Heart right ventricle (tissue), 16 donors: ENCODE results near the gene SUPT6H. TPM values are rescaled to one million over a fixed set of nuclear protein-coding genes. Genes with fewer than 3 reads are reported as not detected.
A peak's percentile ranks its signal among the peaks of the same experiment; 100 is the strongest.
"Not testable (repeated sequence)": the region's sequence is repeated elsewhere in the genome, so short reads cannot be mapped to it uniquely, and the experiment has no call there.

Experiments
- ATAC-seq, 8 donors: fragments of 200-7000 bp; cut with Tn5 transposase; one replicate each; pipeline ENCODE4 v1.9.1; 2020; ENCODE audit warnings: mild to moderate bottlenecking in 8 of 8, moderate library complexity in 8 of 8, moderate number of reproducible peaks in 1 of 8
- DNase-seq, 2 donors: peaks; one replicate each; pipeline ENCODE4 v3.0.0-alpha.2; 2020
- H3K27ac ChIP-seq, 10 donors: fragments of 200-600 bp; sonication (generic) in 2 of 10; one replicate each; pipeline versions ENCODE4 v1.5.0 to v1.8.0; 2020 to 2022; ENCODE audit warnings: mild to moderate bottlenecking in 3 of 10
- H3K27me3 ChIP-seq, 7 donors: fragments of 200-600 bp; one replicate each; pipeline ENCODE4 v1.8.0; 2021 to 2022; ENCODE audit warnings: mild to moderate bottlenecking in 2 of 7
- H3K36me3 ChIP-seq, 9 donors: fragments of 200-600 bp; sonication (generic) in 1 of 9; one replicate each; pipeline versions ENCODE4 v1.5.0 to v1.8.0; 2020 to 2022; ENCODE audit warnings: mild to moderate bottlenecking in 2 of 9
- H3K4me1 ChIP-seq, 9 donors: fragments of 200-600 bp; sonication (generic) in 1 of 9; one replicate each; pipeline versions ENCODE4 v1.5.0 to v1.8.0; 2020 to 2022; ENCODE audit warnings: mild to moderate bottlenecking in 4 of 9
- H3K4me3 ChIP-seq, 10 donors: fragments of 200-600 bp; sonication (generic) in 2 of 10; one replicate each; pipeline versions ENCODE4 v1.5.0 to v1.8.0; 2020 to 2022; ENCODE audit warnings: mild to moderate bottlenecking in 7 of 10, moderate library complexity in 2 of 10
- H3K9me3 ChIP-seq, 11 donors: fragments of 200-600 bp in 10 of 11; sonication (generic) in 2 of 11; one replicate each; pipeline versions ENCODE4 v1.5.0 to v1.8.0; 2013 to 2022; ENCODE audit warnings: mild to moderate bottlenecking in 2 of 11, control low read depth in 1 of 11, moderate library complexity in 1 of 11
- CTCF ChIP-seq, 9 donors: fragments of 200-600 bp; sonication (generic) in 2 of 9; IDR thresholded peaks; one replicate each; pipeline versions ENCODE4 v1.5.0 to v1.8.0; 2021 to 2022; ENCODE audit warnings: antibody characterized with exemption in 9 of 9, mild to moderate bottlenecking in 5 of 9, moderate library complexity in 1 of 9
- WGBS, 2 donors: extraction: QIAGEN DNeasy Blood & Tissue Kit; methylation state at CpG; one replicate each; pipeline ENCODE4 v1.1.7; 2013; ENCODE audit warnings: inconsistent platforms in 1 of 2; 5-methylcytosine and 5-hydroxymethylcytosine counted together
- intact Hi-C, 10 donors: fragments of 100-400 bp; cut with DNase I; formaldehyde crosslinking; loops; one replicate each; pipeline versions ENCODE4 v1.11.1 to v1.14.2; 2022
- polyA plus RNA-seq, 2 donors: library from polyadenylated mRNA; stranded (reverse); fragments of 200-250 nt; gene quantifications; one replicate each; pipeline ENCODE4 v1.2.3, GENCODE V29; 2013
- total RNA-seq, 10 donors: library from RNA; stranded (reverse); fragmentation: NEBNext Ultra II Directional in 3 of 10; extraction: Animal tissue kit (Norgen Biotek cat#: 25700) in 3 of 10; gene quantifications; one replicate each; pipeline versions ENCODE4 v1.2.1 to v1.2.4, GENCODE V29; 2021 to 2023
- donor health status: Arrhythmogenic right ventricular cardiomyopathy.
- donor health status: ischemic (EF 13 %, LVEDD 7.1; RV severe dilation, severe dysfunction).
- donor health status: healthy with polysubstance abuse.
- donor health status: DM: no; HTN: yes; CAD: no.
- donor health status: DM: no; HTN: no; CAD: no.
- donor health status: ischemic (EF 25% LVEDD 6.9; RV normal size, moderate dysfunction).
- donor health status: ischemic (EF 25% LVEDD 5.7; RV mildly dilated, moderate dysfunction).
- donor health status: healthy.
- donor health status: DM: yes; HTN: yes; CAD: no.
- donor health status: Ischemic cardiomyopathy.
- donor health status: ischemic (EF 35%, LVEDD 5.7; RV mildly dilated, moderate dysfunction).
- donor health status: nonischemic (EF 11% LVEDD 7.7; RV severe dilation, severe dysfunction).
- donor health status: DM: yes; HTN: yes; CAD: no.
- donor health status: PGD.
- donor health status: ischemic (EF 29% LVEDD 5.4; RV normal size, mild dysfunction).
- donor health status: nonischemic (EF 23%, LVEDD 6.1; RV moderate dilation, normal function).

Gene SUPT6H
- total and polyA plus RNA-seq, 12 donors, result 19.3 to 54.1 (median 49.9) TPM

- intact Hi-C loops, result loop anchor here in 1 of 10 donors (5.0 kb wide), 1 partner anchor 71 kb away; the partner anchor contains the start of gene BLTP2
- H3K4me3 ChIP-seq, result peak overlapping the region in 9 of 10 donors; percentile 60 to 93 (median 72)
- H3K27ac ChIP-seq, result peak overlapping the region; percentile 61 to 95 (median 90)
- H3K36me3 ChIP-seq, result peaks cover 0 to 49% (median 20%) of the 10 kb centered on the region in 9 donors
- ATAC-seq, result no peak
- peaks cover 0 to 13% (median 7%) of the 10 kb centered on the region in 7 donors for H3K27me3 ChIP-seq
- 48 to 52% methylated on average over 18 of the region's 18 CpGs for WGBS, 2 donors
- no peak for DNase-seq
- peaks cover 17 to 65% (median 53%) of the 10 kb centered on the region in 9 donors for H3K4me1 ChIP-seq
- no peak for TF ChIP-seq CTCF (IDR thresholded peaks at IDR 0.05)
- H3K9me3 ChIP-seq, result no peaks in the 10 kb centered on the region
These were observed 56.5 kb downstream of the SUPT6H start for GRCh38 chr17:28718333-28719020.

DNA sequence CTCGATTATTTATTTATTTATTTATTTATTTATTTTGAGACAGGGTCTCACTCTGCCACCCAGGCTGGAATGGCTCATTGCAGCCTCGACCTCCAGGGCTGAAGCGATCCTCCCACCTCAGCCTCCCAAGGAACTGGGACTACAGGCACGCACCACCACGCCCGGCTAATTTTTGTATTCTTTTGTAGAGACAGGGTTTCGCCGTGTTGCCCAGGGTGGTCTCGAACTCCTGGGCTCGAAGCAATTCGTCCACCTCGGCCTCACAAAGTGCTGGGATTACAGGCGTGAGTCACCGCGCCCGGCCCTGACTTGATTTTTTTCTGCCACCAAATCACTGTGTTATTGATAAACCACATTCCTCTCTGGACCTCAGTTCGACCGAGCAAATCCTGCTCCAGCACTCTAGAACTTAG, 57.0 kb downstream of the SUPT6H start:
- Histone ChIP-seq H3K27me3 (peaks cover 0 to 13% (median 7%) of the 10 kb centered on the region in 7 donors), H3K4me3 (peak overlapping the region in 9 of 10 donors; percentile 63 to 93 (median 80)), H3K9me3 (no peaks in the 10 kb centered on the region), H3K27ac (peak overlapping the region in 9 of 10 donors; percentile 40 to 95 (median 91)), H3K36me3 (peaks cover 0 to 51% (median 25%) of the 10 kb centered on the region in 9 donors), H3K4me1 (peaks cover 17 to 66% (median 53%) of the 10 kb centered on the region in 9 donors)
- intact Hi-C loops, result loop anchor here in 1 of 10 donors (5.0 kb wide), 1 partner anchor 72 kb away; the partner anchor contains the start of gene BLTP2
- TF ChIP-seq CTCF (IDR thresholded peaks at IDR 0.05), result no peak
- 33 to 36% methylated on average over 18 of the region's 18 CpGs for WGBS, 2 donors
- DNase-seq (no peak), ATAC-seq (no peak)

DNA sequence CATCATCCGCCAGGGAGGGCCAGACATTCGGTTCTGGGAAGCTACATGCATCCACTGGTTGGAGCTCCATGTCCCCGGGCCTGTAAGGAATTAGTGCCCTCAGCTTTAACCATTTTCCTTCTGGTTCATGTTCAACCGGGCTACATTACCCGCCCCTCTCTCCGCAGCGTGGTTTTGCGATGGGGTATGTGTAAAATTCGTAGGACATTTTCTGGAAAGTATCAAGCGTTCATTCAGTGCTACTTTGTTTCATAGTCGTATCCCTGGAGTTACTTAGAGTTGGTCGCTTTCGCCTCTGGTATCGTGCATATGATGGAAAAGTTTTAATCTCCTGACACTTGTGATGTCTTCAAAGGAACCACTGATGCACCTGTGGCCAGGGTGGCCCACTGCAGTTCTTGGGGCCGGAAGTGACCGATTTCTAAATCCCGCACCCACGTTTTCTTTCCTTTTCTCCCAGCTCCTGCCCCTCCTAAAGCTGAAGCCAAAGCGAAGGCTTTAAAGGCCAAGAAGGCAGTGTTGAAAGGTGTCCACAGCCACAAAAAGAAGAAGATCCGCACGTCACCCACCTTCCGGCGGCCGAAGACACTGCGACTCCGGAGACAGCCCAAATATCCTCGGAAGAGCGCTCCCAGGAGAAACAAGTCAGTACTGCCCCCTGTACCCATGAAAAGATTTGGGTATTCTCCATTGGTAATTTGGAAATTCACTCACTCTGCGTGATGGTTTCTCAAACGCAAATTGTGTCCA, 58.4 kb downstream of the SUPT6H start:
- peaks cover 19 to 80% (median 58%) of the 10 kb centered on the region in 9 donors for H3K4me1 ChIP-seq
- DNase-seq, result no peak
- 2 to 5% methylated on average over 28 to 29 of the region's 30 CpGs for WGBS, 2 donors
- intact Hi-C loops, result loop anchor here in 4 of 10 donors (10.0 kb wide), 2 partner anchors 194 to 394 kb away; no protein-coding TSS in a partner anchor
- H3K27me3 ChIP-seq, result peaks cover 0 to 13% (median 7%) of the 10 kb centered on the region in 7 donors
- peak overlapping the region; percentile 7 to 95 (median 90) for H3K27ac ChIP-seq
- peaks cover 0 to 50% (median 34%) of the 10 kb centered on the region in 9 donors for H3K36me3 ChIP-seq
- no peak for ATAC-seq
- peak overlapping the region; percentile 63 to 93 (median 80) for H3K4me3 ChIP-seq
- no peaks in the 10 kb centered on the region for H3K9me3 ChIP-seq
- no peak for TF ChIP-seq CTCF (IDR thresholded peaks at IDR 0.05)

- 36 to 38% methylated on average over 19 of the region's 19 CpGs for WGBS, 2 donors
- intact Hi-C loops, result loop anchor here in 4 of 10 donors (10.0 kb wide), 2 partner anchors 194 to 394 kb away; no protein-coding TSS in a partner anchor
- H3K4me1 ChIP-seq, result peaks cover 24 to 84% (median 62%) of the 10 kb centered on the region in 9 donors
- DNase-seq, ATAC-seq, H3K9me3 ChIP-seq: not testable (repeated sequence)
- peaks cover 0 to 47% (median 34%) of the 10 kb centered on the region in 9 donors for H3K36me3 ChIP-seq
- H3K4me3 ChIP-seq, result peak overlapping the region in 9 of 10 donors; percentile 63 to 93 (median 80)
- H3K27ac ChIP-seq, result peak overlapping the region in 4 of 10 donors; percentile 86 to 95 (median 92)
- peaks cover 0 to 13% (median 7%) of the 10 kb centered on the region in 7 donors for H3K27me3 ChIP-seq
These were observed 59.0 kb downstream of the SUPT6H start for GRCh38 chr17:28720997-28721329.
